ENCODE measurements around the gene SRSF10. TPM values are rescaled to one million over a fixed set of nuclear protein-coding genes. Genes with fewer than 3 reads are reported as not detected.

SRSF10 gene
- total RNA-seq (83.0 and 93.5 TPM in 2 replicates), polyA plus RNA-seq (113 and 118 TPM in 2 replicates), polyA minus RNA-seq (ENCODE audit: low replicate concordance) (18.4 and 32.0 TPM in 2 replicates)
- 69.3 and 72.2 TPM in 2 replicates for polyA plus RNA-seq (2012)

DNA sequence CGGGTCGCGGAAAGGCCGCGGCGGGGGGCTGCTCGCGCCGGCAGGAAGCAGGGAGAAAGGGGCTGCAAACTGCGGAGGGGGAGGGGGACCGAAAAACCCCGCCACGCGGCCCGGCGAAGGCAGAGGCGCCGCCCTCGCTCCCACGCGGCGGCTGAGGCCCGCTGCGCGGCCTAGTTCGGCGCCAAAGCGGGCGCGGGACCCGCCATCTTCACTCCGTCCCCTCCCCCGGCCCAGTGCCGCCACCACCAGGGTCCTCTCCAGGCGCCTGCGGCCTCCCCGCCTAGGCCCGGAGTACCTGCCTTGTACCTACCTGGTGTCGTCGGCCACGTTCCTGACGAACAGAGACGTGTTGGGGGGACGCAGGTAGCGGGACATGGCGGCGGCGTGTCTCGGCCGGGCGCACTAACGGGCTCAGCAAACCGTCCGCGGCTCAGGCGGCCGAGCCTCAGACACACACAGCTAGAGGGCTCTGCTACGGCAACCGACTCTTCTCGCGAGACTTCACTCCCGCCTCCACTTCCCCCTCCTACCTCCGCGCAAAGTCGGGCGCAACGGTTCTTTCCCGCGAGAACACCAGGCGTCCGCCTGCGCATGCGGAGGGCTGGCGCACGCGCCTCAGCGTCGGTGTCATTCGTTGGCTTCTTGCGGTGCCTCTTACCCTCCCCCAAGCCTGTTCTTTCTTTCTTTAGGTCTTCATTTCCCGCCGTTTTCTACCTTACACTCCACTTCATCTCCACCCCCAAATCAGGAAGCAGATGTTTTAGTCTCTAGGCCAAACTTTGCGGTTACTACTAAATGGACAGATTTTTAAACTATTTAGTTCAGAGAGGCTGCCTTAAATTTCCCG, at the start of gene SRSF10:
Gene SRSF10 (minus strand): TSS at position 447 of the 847 bp plus-strand sequence. CDS start 72 bp downstream, at position 375.
- Histone ChIP-seq H3K27me3 (ENCODE audit: control insufficient read depth, insufficient read depth, low read length) (no peaks in the 10 kb centered on the region), H3K27ac (ENCODE audit: insufficient read depth, low read length) (peak within 1 kb of the TSS; percentile 99), H3K4me2 (ENCODE audit: extremely low read depth, insufficient read depth, low read length) (peak within 1 kb of the TSS; percentile 84), H4K20me1 (ENCODE audit: control insufficient read depth, extremely low read depth, insufficient read depth, low read length) (peaks cover 3% of the 10 kb centered on the region), H3K4me3 (replicated peaks in 1 of 4; ENCODE audit: control extremely low read depth in 1 of 4, insufficient read depth in 1 of 4, low read depth in 3 of 4, low read length in 4 of 4) (peak within 1 kb of the TSS; percentile 94 to 99 (median 96)), H3K36me3 (ENCODE audit: control insufficient read depth, insufficient read depth, low read length) (no peaks in the 10 kb centered on the region), H2AFZ (ENCODE audit: low read length) (peak within 1 kb of the TSS; percentile 90), H3K79me2 (ENCODE audit: control insufficient read depth, insufficient read depth, low read length) (peaks cover 50% of the 10 kb centered on the region), H3K9ac (ENCODE audit: insufficient read depth, low read length) (peak within 1 kb of the TSS; percentile 100), H3K4me1 (ENCODE audit: control insufficient read depth, extremely low read depth, insufficient read depth, low read length) (peaks cover 11% of the 10 kb centered on the region), H3K9me3 (ENCODE audit: control insufficient read depth, insufficient read depth, low read depth, low read length) (no peaks in the 10 kb centered on the region)
- TF ChIP-seq EZH2 (IDR thresholded peaks at IDR 0.05; ENCODE audit: low read length, missing control alignments) = no peak
- TF ChIP-seq, protein P1, sequence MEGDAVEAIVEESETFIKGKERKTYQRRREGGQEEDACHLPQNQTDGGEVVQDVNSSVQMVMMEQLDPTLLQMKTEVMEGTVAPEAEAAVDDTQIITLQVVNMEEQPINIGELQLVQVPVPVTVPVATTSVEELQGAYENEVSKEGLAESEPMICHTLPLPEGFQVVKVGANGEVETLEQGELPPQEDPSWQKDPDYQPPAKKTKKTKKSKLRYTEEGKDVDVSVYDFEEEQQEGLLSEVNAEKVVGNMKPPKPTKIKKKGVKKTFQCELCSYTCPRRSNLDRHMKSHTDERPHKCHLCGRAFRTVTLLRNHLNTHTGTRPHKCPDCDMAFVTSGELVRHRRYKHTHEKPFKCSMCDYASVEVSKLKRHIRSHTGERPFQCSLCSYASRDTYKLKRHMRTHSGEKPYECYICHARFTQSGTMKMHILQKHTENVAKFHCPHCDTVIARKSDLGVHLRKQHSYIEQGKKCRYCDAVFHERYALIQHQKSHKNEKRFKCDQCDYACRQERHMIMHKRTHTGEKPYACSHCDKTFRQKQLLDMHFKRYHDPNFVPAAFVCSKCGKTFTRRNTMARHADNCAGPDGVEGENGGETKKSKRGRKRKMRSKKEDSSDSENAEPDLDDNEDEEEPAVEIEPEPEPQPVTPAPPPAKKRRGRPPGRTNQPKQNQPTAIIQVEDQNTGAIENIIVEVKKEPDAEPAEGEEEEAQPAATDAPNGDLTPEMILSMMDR (conservative IDR thresholded peaks at IDR 0.05 in 1 of 2, IDR thresholded peaks at IDR 0.05 in 1 of 2; ENCODE audit: low read depth in 1 of 2, low read length in 2 of 2) = peak in 1 of 2 donors; percentile 45
- DNase-seq (ENCODE audit: low read depth in 2 of 2) = peak; percentile 97 to 99

DNA sequence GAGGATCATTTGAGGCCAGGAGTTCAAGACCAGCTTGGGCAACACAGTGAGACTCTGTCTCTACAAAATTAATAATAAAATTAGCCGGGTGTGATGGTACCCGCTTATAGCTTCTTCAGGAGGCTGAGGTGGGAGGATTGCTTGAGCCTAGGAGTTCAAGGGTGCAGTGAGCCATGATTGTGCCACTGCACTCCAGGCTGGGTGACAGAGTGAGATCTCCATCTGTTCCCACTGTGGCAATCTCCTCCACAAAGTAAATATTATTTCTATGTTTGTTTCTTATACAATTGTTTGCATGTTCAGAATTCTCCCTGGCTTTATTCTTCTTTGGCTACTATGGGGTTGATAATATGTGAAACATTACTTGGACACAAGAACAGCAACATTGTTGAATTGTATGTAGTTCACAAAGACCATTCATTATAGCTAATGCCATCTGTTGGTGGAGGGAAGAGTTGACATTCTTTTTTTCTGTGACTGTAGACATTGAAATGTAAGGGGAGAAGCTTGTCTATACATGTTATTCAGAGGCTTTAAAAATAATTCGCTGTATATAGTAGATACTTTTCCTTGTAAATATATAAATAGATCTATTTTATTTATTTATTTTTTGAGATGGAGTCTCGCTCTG, 47.8 kb upstream of the SRSF10 start:
- no peak overlapping the region for H3K27ac ChIP-seq (ENCODE audit: insufficient read depth, low read length)
- H2AFZ ChIP-seq (ENCODE audit: low read length) = no peak overlapping the region
- no peak overlapping the region for H3K4me3 ChIP-seq (replicated peaks in 1 of 4; ENCODE audit: control extremely low read depth in 1 of 4, insufficient read depth in 1 of 4, low read depth in 3 of 4, low read length in 4 of 4)
- no peak for TF ChIP-seq EZH2 (IDR thresholded peaks at IDR 0.05; ENCODE audit: low read length, missing control alignments)
- TF ChIP-seq, protein P1 (conservative IDR thresholded peaks at IDR 0.05 in 1 of 2, IDR thresholded peaks at IDR 0.05 in 1 of 2; ENCODE audit: low read depth in 1 of 2, low read length in 2 of 2) = peak; percentile 41 to 72
- no peak overlapping the region for H3K4me2 ChIP-seq (ENCODE audit: extremely low read depth, insufficient read depth, low read length)
- no peak overlapping the region for H3K9ac ChIP-seq (ENCODE audit: insufficient read depth, low read length)
- H3K79me2 ChIP-seq (ENCODE audit: control insufficient read depth, insufficient read depth, low read length) = no peaks in the 10 kb centered on the region
- H3K9me3 ChIP-seq (ENCODE audit: control insufficient read depth, insufficient read depth, low read depth, low read length) = no peaks in the 10 kb centered on the region
- no peaks in the 10 kb centered on the region for H3K27me3 ChIP-seq (ENCODE audit: control insufficient read depth, insufficient read depth, low read length)
- no peaks in the 10 kb centered on the region for H3K36me3 ChIP-seq (ENCODE audit: control insufficient read depth, insufficient read depth, low read length)
- peak; percentile 52 to 83 for DNase-seq (ENCODE audit: low read depth in 2 of 2)
- no peaks in the 10 kb centered on the region for H4K20me1 ChIP-seq (ENCODE audit: control insufficient read depth, extremely low read depth, insufficient read depth, low read length)
- H3K4me1 ChIP-seq (ENCODE audit: control insufficient read depth, extremely low read depth, insufficient read depth, low read length) = peaks cover under 1% of the 10 kb centered on the region

Data from fibroblast of lung (primary cell).